Measurements from ENCODE around the gene FFAR1.

- TF ChIP-seq POLR2AphosphoS5 (IDR thresholded peaks at IDR 0.05; ENCODE audit: low read depth, low read length) (no peak), TAF1 (IDR thresholded peaks at IDR 0.05; ENCODE audit: borderline replicate concordance, insufficient read depth, low read length) (no peak), REST (IDR thresholded peaks at IDR 0.05; ENCODE audit: insufficient read depth in 1 of 2, low read depth in 2 of 2, low read length in 2 of 2) (no peak)
Measured at GRCh38 chr19:35328851-35329285, 18.8 kb upstream of the FFAR1 start, which contains the start of gene CD22.
